ENCODE data around the gene PLEKHA6. TPM values are rescaled to one million over a fixed set of nuclear protein-coding genes. Genes with fewer than 3 reads are reported as not detected.

PLEKHA6 gene
- total RNA-seq, 1 donor from 2014 or later: 0.21 TPM

Other genes starting within 250 kb of the PLEKHA6 start
- 0.16 TPM in 1 of 2 replicates, not detected in the other for gene ETNK2, start 207.9 kb downstream of the PLEKHA6 start, total RNA-seq
- not detected in 2 replicates for gene REN, start 193.6 kb downstream of the PLEKHA6 start, total RNA-seq
- not detected in 2 replicates for gene KISS1, start 163.4 kb downstream of the PLEKHA6 start, total RNA-seq
- gene GOLT1A, start 145.9 kb downstream of the PLEKHA6 start, total RNA-seq: not detected in 2 replicates
- gene PPP1R15B, start 51.9 kb upstream of the PLEKHA6 start, total RNA-seq: 75.8 and 76.2 TPM in 2 replicates
- 21.8 and 24.1 TPM in 2 replicates for gene PIK3C2B, start 134.9 kb upstream of the PLEKHA6 start, total RNA-seq
- gene MDM4, start 156.5 kb upstream of the PLEKHA6 start, total RNA-seq: 75.5 and 80.3 TPM in 2 replicates